IPS-18c (cell line): ENCODE measurements around the gene IFIT1.
"Not testable (repeated sequence)": the region's sequence is repeated elsewhere in the genome, so short reads cannot be mapped to it uniquely, and the experiment has no call there.

Source experiments
- H3K4me3 ChIP-seq: 2 replicates; pipeline ENCODE4 v1.7.0; 2013; ENCODE audit warnings: low read depth, mild to moderate bottlenecking, low read length, moderate library complexity; ENCODE audit not compliant: insufficient read depth
- H3K9me3 ChIP-seq: one replicate; pipeline ENCODE4 v1.6.1; 2013; ENCODE audit warnings: mild to moderate bottlenecking, low read length, moderate library complexity; ENCODE audit not compliant: control insufficient read depth, insufficient read depth

The IFIT1 gene

DNA sequence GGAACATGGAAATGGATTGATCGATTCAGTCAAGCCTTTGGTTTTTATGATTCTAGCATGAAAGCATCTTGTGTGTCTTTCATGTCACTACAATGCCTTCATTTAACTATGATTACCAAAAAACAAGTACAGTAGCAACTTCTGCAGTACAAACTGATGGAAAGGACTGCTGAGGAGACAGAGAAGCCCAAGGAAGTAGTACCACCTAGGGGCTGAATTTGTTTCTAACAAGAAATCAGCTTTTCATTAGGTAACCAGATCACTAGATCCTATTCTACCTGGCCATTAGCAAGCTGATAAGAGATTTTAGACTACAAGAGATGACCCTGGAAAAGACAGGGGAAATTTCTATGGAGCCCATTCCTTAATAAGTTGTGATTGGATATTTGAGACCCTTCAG, 3.2 kb upstream of the IFIT1 start:
- H3K9me3 ChIP-seq = no peaks in the 10 kb centered on the region
- no peak overlapping the region for H3K4me3 ChIP-seq

DNA sequence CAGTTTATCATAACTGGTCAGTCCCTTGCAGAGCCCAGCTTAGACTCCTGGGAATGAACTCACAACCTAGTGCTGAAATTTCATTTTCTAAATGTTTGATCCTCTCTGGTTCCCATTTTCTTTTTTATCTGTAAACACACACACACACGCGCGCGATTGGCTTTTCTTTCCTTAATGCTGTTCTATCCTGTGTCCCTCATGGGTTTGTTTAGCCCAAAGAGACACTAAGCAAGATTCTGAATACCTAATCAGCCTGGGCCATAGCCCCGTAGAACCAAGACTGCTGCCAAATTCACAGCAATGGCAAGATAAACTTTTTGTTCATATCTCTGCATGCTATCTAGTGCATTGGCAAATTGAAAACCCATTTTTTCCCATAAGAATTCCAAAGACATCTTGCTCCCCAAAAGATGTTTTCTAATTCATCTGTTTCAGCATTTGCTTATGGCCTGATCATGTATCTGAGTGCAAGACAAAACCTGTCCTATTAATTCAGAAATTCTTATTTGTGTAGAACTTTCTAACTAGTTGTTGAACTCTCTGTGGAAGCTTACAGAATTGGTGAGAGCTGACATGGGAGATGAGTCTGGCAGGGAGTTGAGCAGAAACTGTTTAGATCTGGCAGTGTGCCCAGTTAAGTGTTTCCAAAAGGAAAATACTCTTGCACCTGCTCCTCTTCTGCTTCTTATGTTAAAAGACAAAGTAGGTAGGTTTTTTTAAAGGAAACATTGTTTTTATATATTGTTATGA, 1.8 kb upstream of the IFIT1 start:
- H3K4me3 ChIP-seq = no peak overlapping the region
- H3K9me3 ChIP-seq = no peaks in the 10 kb centered on the region

DNA sequence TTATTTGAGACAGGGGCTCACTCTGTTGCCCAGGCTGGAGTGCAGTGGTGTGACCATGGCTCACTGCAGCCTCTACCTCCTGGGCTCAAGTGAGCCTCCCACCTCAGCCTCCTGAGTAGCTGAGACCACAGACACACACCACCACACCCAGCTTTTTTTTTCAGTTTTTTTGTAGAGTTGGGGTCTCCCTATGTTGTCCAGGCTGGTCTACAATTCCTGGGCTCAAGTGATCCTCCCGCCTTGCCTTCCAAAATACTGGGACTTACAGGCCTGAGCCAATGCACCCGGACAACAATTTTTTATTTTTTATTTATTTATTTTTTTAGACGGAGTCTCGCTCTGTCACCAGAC, 1.2 kb upstream of the IFIT1 start:
- not testable (repeated sequence) for H3K9me3 ChIP-seq, H3K4me3 ChIP-seq

DNA sequence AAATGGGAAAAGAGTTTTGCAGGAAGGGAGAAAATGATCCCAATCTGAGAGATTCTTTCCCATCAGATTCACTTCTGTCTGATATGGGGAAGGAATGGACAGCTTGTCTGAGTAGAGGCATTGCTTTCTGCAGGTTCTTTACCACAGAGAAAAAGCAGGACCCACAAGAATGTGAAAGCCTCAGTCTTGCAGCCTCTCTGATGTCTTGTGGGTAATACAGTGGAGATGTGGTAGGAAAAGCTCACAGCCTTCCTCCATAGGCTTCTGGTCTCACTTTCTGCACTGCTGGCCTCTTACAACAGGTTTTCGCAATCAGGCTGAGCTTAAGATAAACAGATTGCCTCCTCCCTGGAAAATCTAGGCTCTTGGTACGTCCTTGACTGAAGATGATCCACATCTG, 551 bp downstream of the IFIT1 start:
- no peaks in the 10 kb centered on the region for H3K9me3 ChIP-seq
- no peak overlapping the region; the same call in 1 of the 2 replicates for H3K4me3 ChIP-seq

DNA sequence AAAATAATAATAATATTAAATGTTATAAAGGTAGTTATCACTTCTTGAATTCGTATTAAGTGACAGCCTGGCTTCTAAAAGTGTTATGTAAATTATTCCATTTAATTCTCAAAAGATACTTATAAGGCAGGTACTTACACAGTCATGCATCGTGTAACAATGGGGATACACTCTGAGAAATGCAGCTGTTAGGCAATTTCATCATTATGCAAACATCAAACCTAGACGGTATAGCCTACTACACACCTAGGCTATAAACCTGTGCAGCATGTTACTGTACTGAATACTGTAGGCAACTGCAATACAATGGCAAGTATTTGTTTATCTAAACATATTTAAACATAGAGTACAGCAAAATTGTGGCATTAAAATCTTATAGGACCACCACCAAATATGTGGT, 1.5 kb downstream of the IFIT1 start:
- Histone ChIP-seq H3K9me3 (no peaks in the 10 kb centered on the region), H3K4me3 (no peak overlapping the region)

DNA sequence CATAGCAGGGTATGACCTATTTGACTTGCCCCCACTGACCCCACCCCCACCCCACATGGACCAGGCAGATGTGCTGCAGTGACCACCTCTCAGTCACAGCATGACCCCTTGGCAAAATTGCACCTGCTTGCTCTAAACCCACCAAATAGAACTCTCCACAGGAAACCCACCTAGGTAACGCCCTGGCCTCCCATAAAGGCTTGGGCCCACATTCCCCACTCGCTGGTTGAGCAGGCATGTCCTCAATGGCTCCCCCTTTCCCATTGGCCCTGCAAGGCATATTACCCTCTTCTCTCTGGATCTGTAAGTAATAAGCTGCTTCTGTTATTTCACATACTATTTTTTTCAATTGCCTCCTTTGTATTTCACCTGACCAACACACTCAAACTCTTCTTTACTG, 2.7 kb downstream of the IFIT1 start:
- Histone ChIP-seq H3K9me3 (no peaks in the 10 kb centered on the region), H3K4me3 (no peak overlapping the region)

DNA sequence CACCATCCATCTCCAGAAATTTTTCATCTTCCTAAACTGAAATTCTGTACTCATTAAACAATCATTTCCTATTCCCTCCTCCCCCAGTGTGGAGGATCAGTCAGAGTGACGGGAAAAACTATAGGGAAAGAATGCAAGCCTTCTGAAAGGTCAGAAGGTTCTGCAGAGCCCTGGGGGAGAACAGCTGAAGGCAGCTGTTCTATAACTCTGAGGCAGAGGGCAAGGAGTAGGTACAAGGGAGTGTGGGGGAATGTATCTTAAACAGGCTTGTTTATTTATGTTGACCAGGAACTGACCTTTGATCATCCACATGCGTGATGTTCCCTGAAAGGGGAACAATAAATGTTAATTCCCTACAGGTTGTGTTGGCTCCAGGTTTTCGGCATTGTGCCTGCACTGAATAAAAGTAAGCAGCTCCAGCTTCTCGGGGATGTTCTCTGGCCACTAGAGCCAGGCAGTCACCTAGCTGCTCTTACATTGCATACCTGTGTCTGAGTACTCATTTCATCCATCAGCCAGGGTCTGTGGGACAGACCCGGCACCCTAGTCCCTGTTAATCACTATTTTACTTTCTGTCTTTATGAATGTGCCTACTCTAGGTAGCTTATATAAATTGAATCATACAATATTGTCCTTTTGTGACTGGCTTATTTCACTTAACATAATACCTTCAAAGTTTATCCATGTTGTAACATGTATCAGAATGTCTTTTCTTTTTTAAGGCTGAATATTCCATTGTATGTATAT, 5.8 kb downstream of the IFIT1 start:
- no peak overlapping the region for H3K4me3 ChIP-seq
- H3K9me3 ChIP-seq = no peaks in the 10 kb centered on the region

DNA sequence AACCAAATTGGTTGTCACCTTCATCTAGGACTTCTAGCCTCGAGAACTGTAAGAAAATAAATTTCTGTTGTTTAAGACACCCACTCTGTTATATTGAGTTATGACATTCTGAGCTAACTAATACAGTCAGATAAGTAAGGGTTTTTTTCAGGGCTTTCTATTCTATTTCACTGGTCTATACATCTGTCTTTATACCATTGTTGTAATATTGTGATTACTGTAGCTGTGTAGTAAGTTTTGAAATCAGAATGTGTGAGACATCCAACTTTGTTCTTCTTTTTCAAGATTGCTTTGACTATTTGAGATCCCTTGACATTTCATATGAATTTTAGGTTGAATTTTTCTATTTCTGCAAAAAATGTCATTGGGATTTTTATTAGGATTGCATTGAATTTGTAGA, 7.5 kb downstream of the IFIT1 start:
- Histone ChIP-seq H3K9me3 (no peaks in the 10 kb centered on the region), H3K4me3 (no peak overlapping the region)

DNA sequence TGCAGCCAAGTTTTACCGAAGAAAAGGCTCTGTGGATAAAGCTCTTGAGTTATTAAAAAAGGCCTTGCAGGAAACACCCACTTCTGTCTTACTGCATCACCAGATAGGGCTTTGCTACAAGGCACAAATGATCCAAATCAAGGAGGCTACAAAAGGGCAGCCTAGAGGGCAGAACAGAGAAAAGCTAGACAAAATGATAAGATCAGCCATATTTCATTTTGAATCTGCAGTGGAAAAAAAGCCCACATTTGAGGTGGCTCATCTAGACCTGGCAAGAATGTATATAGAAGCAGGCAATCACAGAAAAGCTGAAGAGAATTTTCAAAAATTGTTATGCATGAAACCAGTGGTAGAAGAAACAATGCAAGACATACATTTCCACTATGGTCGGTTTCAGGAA, 10.6 kb downstream of the IFIT1 start:
- Histone ChIP-seq H3K9me3 (no peaks in the 10 kb centered on the region), H3K4me3 (no peak overlapping the region)

DNA sequence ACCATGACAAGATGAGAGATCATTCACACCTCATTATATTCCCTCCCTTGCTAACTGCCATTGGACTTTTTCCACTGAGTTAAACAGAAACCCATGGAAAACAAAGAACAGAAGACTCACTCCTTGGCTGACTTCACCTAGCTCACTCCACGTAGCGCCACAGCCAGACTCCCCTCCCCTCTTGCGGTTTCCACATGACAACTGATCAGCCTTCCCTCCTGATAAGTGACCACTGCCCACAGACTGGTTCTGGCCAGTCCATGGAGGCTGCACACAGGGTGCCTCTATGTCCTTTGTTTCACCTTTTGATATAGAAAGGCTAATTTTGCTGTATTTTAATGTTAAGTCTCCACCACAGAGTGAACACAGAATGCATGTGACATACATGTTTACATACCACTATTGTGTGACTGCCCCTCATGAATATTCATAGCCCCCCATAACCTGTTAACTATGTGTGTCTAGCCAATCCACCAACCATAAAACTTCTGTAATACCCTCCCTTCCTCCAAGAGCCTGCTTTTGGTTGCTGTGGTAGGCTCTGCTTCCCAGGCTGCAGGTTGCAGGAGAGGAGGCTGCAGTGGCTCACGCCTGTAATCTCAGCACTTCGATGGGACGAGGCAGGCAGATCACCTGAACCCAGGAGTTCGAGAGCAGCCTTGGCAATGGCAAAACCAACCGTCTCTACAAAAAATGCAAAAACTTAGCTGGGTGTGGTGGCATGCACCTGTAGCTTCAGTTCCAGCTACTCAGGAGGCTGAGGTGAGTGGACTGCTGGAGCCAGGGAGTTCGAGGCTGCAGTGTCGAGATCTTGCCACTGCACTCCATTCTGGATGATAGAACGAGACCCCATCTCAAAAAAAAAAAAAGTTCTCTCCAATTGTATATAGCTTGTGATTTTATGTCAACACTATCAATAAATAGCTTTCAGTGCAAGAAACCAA, 12.0 kb downstream of the IFIT1 start:
- Histone ChIP-seq H3K4me3 (no peak overlapping the region), H3K9me3 (no peaks in the 10 kb centered on the region)

DNA sequence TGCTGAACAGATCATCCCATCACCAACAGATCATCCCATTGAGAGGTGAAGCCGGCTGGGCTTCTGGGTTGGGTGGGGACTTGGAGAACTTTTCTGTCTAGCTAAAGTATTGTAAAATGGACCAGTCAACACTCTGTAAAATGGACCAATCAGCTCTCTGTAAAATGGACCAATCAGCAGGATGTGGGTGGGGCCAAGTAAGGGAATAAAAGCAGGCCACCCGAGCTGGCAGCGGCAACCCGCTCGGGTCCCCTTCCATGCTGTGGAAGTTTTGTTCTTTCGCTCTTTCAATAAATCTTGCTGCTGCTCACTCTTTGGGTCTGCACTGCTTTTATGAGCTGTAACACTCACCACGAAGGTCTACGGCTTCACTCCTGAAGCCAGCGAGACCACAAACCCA, 13.8 kb downstream of the IFIT1 start:
- not testable (repeated sequence) for H3K9me3 ChIP-seq, H3K4me3 ChIP-seq

DNA sequence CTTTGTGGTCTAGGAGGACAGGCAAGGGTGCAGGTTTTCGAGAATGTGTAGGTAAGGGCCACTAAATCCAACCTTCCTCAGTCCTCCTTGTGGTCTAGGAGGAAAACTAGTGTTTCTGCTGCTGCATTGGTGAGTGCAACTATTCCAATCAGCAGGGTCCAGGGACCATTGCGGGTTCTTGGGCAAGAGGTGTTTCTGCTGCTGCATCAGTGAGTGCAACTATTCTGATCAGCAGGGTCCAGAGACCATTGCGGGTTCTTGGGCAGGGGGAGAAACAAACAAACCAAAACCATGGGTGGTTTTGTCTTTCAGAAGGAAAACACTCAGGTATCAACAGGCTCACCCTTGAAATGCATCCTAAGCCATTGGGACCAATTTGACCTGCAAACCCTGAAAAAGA, 15.4 kb downstream of the IFIT1 start:
- not testable (repeated sequence) for H3K4me3 ChIP-seq, H3K9me3 ChIP-seq

DNA sequence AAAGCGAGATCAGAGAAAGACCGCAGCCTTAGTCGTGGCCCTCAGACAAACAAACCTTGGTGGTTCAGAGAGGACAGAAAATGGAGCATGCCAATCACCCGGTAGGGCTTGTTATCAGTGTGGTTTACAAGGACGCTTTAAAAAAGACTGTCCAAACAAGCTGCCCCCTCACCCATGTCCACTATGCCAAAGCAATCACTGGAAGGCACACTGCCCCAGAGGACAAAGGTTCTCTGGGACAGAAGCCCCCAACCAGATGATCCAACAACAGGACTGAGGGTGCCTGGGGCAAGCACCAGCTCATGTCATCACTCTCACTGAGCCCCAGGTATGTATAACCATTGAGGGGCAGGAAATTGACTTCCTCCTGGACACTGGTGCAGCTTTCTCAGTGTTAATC, 16.9 kb downstream of the IFIT1 start:
- H3K4me3 ChIP-seq, H3K9me3 ChIP-seq: not testable (repeated sequence)

DNA sequence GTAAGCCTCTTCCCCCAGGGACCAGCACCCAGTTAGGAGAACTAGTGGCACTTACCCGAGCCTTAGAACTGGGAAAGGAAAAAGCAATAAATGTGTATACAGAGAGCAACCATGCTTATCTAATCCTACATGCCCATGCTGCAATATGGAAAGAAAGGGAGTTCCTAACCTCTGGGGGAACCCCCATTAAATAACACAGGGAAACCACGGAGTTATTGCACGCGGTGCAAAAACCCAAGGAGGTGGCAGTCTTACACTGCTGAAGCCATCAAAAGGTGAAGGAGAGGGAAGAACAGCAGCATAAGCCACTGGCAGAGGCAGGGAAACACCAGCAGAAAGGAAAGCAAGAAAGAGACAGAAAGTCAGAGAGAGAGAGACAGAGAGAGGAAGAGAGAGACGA, 18.1 kb downstream of the IFIT1 start:
- not testable (repeated sequence) for H3K4me3 ChIP-seq

DNA sequence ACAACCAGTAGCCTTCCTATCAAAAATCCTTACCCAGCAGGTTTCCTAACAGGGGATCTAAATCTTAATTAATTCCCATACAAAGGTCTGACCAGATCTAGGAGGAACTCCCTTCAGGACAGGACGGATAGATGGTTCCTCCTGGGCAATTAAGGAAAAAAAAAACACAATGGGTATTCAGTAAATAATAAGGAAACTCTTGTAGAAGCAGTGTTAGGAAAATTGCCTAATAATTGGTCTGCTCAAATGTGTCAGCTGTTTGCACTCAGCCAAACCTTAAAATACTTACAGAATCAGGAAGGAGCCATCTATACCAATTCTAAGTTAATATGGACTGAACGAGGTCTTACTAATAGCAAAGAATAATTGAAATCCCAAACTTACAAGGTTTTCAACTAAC, 18.7 kb downstream of the IFIT1 start:
- H3K4me3 ChIP-seq = not testable (repeated sequence)

More for the DNA sequence above, 18.1 kb downstream of the IFIT1 start:
- H3K9me3 ChIP-seq = not testable (repeated sequence)

DNA sequence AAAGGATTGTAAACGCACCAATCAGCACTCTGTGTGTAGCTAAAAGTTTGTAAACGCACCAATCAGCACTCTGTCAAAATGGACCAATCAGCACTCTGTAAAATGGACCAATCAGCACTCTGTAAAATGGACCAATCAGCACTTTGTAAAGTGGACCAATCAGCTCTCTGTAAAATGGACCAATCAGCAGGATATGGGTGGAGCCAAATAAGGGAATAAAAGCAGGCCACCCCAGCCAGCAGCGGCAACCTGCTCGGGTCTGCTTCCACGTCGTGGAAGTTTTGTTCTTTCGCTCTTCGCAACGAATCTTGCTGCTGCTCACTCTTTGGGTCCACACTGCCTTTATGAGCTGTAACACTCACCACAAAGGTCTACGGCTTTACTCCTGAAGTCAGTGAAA, 19.9 kb downstream of the IFIT1 start:
- not testable (repeated sequence) for H3K9me3 ChIP-seq, H3K4me3 ChIP-seq

More for the DNA sequence above, 18.7 kb downstream of the IFIT1 start:
- not testable (repeated sequence) for H3K9me3 ChIP-seq

DNA sequence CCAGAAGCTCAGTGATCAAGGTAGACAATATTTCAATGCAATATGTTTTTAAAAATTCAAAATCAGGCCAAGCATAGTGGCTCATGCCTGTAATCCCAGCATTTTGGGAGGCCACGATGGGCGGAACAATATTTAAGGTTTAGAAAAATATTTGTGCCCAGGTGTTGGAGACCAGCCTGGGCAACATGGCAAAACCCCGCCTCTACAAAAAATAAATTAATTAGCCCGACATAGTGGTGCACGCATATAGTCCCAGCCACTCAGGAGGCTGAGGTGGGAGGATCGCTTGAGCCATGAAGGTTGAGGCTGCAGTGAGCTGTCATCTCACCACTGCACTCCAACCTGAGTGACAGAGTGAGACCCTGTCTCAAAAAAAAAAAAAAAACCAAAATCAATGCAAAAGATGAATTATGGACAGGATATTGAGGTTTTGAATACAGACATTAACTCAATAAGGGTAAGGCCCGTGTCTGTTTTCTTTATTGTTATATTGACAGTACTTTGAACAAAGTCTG, 21.0 kb downstream of the IFIT1 start:
- H3K9me3 ChIP-seq = no peaks in the 10 kb centered on the region

More for the DNA sequence above, 21.0 kb downstream of the IFIT1 start:
- H3K4me3 ChIP-seq = no peak overlapping the region
